Left lung (tissue), 10 donors: ENCODE measurements around the gene CTDSPL. TPM values are rescaled to one million over a fixed set of nuclear protein-coding genes. Genes with fewer than 3 reads are reported as not detected.

Source experiments
- ATAC-seq: fragments of 200-7000 bp; cut with Tn5 transposase; one replicate; pipeline ENCODE4 v1.9.1; 2020; ENCODE audit warnings: moderate library complexity
- DNase-seq, 4 donors: peaks; one replicate each; pipeline ENCODE4 v3.0.0-alpha.2; 2013 to 2020
- H3K27ac ChIP-seq, 2 donors: fragments of 200-600 bp; sonication (generic) in 1 of 2; one replicate each; pipeline versions ENCODE4 v1.5.0 to v1.8.0; 2020 to 2021
- H3K27me3 ChIP-seq, 2 donors: fragments of 200-600 bp; sonication (generic) in 1 of 2; one replicate each; pipeline versions ENCODE4 v1.5.0 to v1.8.0; 2020 to 2021
- H3K36me3 ChIP-seq, 2 donors: fragments of 200-600 bp; sonication (generic) in 1 of 2; one replicate each; pipeline versions ENCODE4 v1.5.0 to v1.8.0; 2020 to 2021
- H3K4me1 ChIP-seq, 2 donors: fragments of 200-600 bp; one replicate each; pipeline ENCODE4 v1.8.0; 2021
- H3K4me3 ChIP-seq, 2 donors: fragments of 200-600 bp; sonication (generic) in 1 of 2; one replicate each; pipeline versions ENCODE4 v1.5.0 to v1.8.0; 2020 to 2021; ENCODE audit warnings: mild to moderate bottlenecking in 1 of 2
- H3K9me3 ChIP-seq, 2 donors: fragments of 200-600 bp; sonication (generic) in 1 of 2; one replicate each; pipeline versions ENCODE4 v1.5.0 to v1.8.0; 2020 to 2021
- intact Hi-C, 2 donors: fragments of 100-400 bp; cut with DNase I; formaldehyde crosslinking; loops; one replicate each; pipeline versions ENCODE4 v1.11.2 to v1.14.2; 2022
- polyA plus RNA-seq, 6 donors: library from polyadenylated mRNA; unstranded; fragments of 120-200 nt; gene quantifications; one replicate each; pipeline ENCODE4 v1.2.1, GENCODE V29; 2013; ENCODE audit not compliant: insufficient read length in 6 of 6
- total RNA-seq, 2 donors: library from RNA; stranded (reverse); fragmentation: NEBNext Ultra II Directional; extraction: Animal tissue kit (Norgen Biotek cat#: 25700); gene quantifications; one replicate each; pipeline ENCODE4 v1.2.1, GENCODE V29; 2021
- TF ChIP-seq, protein P1 (sequence below), 2 donors: fragments of 200-600 bp; sonication (generic) in 1 of 2; IDR thresholded peaks; one replicate each; pipeline versions ENCODE4 v1.5.0 to v1.8.0; 2021; ENCODE audit warnings: antibody characterized with exemption in 2 of 2
- donor health status: DM: no; HTN: yes; CAD: no.
- donor health status: DM: no; HTN: no; CAD: no.

CTDSPL gene
- total and polyA plus RNA-seq, 8 donors, result 46.9 to 122 (median 115) TPM

DNA sequence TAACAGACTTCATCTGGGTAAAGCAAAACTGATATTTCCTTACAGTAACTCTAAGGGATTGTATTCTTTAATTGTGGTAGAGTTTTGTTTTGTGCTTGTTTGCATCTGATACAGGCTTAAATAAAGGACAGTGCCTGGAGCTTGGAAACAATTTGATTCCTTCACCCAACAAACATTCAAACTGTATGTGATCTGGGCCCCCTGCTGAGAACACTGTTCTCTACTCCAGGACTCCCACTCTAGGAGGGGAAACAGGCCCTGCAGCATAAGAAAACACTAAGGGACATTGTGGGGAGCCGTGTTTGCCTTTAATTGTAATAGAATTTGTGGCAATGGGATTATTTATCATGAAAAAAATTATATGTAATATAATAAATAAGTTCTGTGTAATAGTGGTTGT is 56.9 kb downstream of the CTDSPL start:
- DNase-seq, result no peak
- H3K9me3 ChIP-seq, result no peaks in the 10 kb centered on the region
- H3K27me3 ChIP-seq, result no peaks in the 10 kb centered on the region
- peaks cover 20 to 26% of the 10 kb centered on the region in 2 donors for H3K4me1 ChIP-seq
- H3K27ac ChIP-seq, result no peak overlapping the region
- H3K36me3 ChIP-seq, result no peaks in the 10 kb centered on the region
- intact Hi-C loops, result no loop called here
- H3K4me3 ChIP-seq, result no peak overlapping the region
- TF ChIP-seq, protein P1, sequence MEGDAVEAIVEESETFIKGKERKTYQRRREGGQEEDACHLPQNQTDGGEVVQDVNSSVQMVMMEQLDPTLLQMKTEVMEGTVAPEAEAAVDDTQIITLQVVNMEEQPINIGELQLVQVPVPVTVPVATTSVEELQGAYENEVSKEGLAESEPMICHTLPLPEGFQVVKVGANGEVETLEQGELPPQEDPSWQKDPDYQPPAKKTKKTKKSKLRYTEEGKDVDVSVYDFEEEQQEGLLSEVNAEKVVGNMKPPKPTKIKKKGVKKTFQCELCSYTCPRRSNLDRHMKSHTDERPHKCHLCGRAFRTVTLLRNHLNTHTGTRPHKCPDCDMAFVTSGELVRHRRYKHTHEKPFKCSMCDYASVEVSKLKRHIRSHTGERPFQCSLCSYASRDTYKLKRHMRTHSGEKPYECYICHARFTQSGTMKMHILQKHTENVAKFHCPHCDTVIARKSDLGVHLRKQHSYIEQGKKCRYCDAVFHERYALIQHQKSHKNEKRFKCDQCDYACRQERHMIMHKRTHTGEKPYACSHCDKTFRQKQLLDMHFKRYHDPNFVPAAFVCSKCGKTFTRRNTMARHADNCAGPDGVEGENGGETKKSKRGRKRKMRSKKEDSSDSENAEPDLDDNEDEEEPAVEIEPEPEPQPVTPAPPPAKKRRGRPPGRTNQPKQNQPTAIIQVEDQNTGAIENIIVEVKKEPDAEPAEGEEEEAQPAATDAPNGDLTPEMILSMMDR (IDR thresholded peaks at IDR 0.05), result no peak
- ATAC-seq, result no peak

- H3K36me3 ChIP-seq, result no peaks in the 10 kb centered on the region
- peaks cover 20 to 40% of the 10 kb centered on the region in 2 donors for H3K4me1 ChIP-seq
- DNase-seq (no peak), ATAC-seq (no peak)
- intact Hi-C loops, result no loop called here
- TF ChIP-seq, protein P1 (IDR thresholded peaks at IDR 0.05), result no peak
- H3K4me3 ChIP-seq, result no peak overlapping the region
- H3K27ac ChIP-seq, result no peak overlapping the region
- no peaks in the 10 kb centered on the region for H3K9me3 ChIP-seq
- H3K27me3 ChIP-seq, result no peaks in the 10 kb centered on the region
Measured at GRCh38 chr3:37920156-37920699, 58.5 kb downstream of the CTDSPL start.

DNA sequence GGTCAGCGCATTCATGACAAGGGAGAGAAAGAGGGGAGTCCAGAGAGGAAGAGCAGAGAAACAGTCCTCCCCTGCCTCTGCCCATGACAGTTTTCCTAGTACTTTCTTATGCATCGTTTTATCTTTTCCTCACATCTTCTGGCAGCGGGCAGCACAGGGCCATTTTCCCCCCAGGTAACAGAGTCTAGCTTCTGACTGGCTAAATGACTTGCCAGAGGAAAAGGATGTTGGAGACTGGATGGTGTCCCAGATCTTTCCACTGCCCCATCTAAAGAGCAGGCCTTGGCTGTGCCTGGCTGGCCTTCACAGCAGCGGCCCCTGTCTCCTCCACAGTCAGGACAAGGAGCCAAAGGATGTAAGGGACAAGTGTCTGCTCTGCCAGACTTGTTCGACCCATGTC is 59.3 kb downstream of the CTDSPL start:
- ATAC-seq, result no peak
- Histone ChIP-seq H3K36me3 (no peaks in the 10 kb centered on the region), H3K9me3 (no peaks in the 10 kb centered on the region), H3K4me1 (peaks cover 20 to 41% of the 10 kb centered on the region in 2 donors), H3K27ac (no peak overlapping the region), H3K4me3 (no peak overlapping the region), H3K27me3 (no peaks in the 10 kb centered on the region)
- DNase-seq, result no peak
- TF ChIP-seq, protein P1 (IDR thresholded peaks at IDR 0.05), result no peak
- intact Hi-C loops, result no loop called here

GRCh38 chr3:37922721-37923568 is 61.3 kb downstream of the CTDSPL start:
- intact Hi-C loops, result no loop called here
- Histone ChIP-seq H3K36me3 (no peaks in the 10 kb centered on the region), H3K4me1 (peaks cover 29 to 41% of the 10 kb centered on the region in 2 donors), H3K9me3 (no peaks in the 10 kb centered on the region), H3K27me3 (no peaks in the 10 kb centered on the region), H3K4me3 (no peak overlapping the region), H3K27ac (peak overlapping the region; percentile 55 to 69)
- peak in 3 of 4 donors; percentile 52 to 65 (median 58) for DNase-seq
- TF ChIP-seq, protein P1 (IDR thresholded peaks at IDR 0.05), result no peak
- peak; percentile 92 for ATAC-seq

DNA sequence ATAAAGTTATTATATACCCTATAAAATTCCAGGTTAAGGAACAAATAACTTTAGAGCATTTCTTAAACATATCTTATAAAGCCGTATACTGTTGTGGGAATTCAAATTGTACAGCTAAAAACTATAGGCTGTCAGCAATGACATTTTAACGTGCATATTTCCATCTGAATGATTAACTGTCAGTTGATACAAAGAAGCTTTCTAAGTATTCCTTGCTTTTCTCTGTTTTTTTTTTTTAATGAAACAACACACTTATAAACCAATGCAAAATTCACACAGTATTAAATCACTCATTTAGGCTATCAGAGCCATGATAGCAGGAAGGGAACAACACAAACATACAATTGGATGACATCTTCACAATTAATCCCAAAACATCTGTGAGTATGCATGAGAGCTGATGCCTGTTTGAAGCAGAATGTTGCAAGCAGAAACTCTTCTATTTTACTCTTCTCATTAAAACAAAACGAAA is 61.9 kb downstream of the CTDSPL start:
- peak in 2 of 4 donors; percentile 55 to 70 for DNase-seq
- peak overlapping the region; percentile 9 to 69 for H3K27ac ChIP-seq

More for the DNA sequence above, 61.9 kb downstream of the CTDSPL start:
- no peak overlapping the region for H3K4me3 ChIP-seq
- no peaks in the 10 kb centered on the region for H3K9me3 ChIP-seq
- peaks cover 29 to 41% of the 10 kb centered on the region in 2 donors for H3K4me1 ChIP-seq
- no peaks in the 10 kb centered on the region for H3K27me3 ChIP-seq
- no peak for ATAC-seq
- no peaks in the 10 kb centered on the region for H3K36me3 ChIP-seq
- intact Hi-C loops, result no loop called here
- TF ChIP-seq, protein P1 (IDR thresholded peaks at IDR 0.05), result no peak
